Measurements from ENCODE around the gene UEVLD. TPM values are rescaled to one million over a fixed set of nuclear protein-coding genes. Genes with fewer than 3 reads are reported as not detected.

Gene UEVLD
- total and polyA plus RNA-seq, 7 donors, result 9.4 to 38.6 (median 14.1) TPM

DNA sequence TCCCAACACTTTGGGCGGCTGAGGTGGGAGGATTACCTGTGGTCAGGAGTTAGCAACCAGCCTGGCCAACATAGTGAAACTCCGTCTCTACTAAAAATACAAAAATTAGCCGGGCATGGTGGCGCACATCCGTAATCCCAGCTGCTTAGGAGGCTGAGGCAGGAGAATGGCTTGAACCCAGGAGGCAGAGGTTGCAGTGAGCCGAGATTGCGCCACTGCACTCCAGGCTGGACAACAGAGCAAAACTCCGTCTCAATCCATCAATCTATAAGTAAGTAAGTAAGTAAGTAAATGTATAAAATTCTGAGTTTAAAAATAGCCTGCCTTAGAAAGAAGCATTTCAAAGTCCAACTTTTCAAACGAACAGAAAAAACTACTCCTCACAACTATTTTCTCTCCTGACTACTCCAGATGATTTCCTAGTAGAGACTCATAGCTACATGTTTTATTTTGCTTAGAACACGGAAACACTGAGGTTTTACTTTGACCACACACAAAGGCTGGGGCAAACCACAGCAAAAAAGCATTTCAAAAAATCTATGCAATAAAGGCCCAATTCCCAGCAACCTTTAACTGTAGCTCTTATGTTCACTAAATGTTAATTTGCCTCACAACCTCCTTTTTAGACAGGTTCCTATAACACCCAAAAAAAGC lies 29.3 kb upstream of the UEVLD start:
- ATAC-seq (no peak), DNase-seq (no peak)
- Histone ChIP-seq H3K4me1 (peaks cover 14% of the 10 kb centered on the region), H3K36me3 (ENCODE audit: insufficient read depth in 1 of 2, low read depth in 1 of 2) (peaks cover 4 to 31% of the 10 kb centered on the region in 2 donors), H3K27me3 (ENCODE audit: insufficient read depth in 3 of 3, low read length in 2 of 3) (no peaks in the 10 kb centered on the region), H3K27ac (peak overlapping the region; percentile 12), H3K9me3 (no peaks in the 10 kb centered on the region), H3K4me3 (no peak overlapping the region)
- intact Hi-C loops (cut with DNase I), result no loop called here
- WGBS, 3 donors, result 74 to 84% (median 84%) methylated on average over 10 of the region's 10 CpGs
- TF ChIP-seq, protein P1, sequence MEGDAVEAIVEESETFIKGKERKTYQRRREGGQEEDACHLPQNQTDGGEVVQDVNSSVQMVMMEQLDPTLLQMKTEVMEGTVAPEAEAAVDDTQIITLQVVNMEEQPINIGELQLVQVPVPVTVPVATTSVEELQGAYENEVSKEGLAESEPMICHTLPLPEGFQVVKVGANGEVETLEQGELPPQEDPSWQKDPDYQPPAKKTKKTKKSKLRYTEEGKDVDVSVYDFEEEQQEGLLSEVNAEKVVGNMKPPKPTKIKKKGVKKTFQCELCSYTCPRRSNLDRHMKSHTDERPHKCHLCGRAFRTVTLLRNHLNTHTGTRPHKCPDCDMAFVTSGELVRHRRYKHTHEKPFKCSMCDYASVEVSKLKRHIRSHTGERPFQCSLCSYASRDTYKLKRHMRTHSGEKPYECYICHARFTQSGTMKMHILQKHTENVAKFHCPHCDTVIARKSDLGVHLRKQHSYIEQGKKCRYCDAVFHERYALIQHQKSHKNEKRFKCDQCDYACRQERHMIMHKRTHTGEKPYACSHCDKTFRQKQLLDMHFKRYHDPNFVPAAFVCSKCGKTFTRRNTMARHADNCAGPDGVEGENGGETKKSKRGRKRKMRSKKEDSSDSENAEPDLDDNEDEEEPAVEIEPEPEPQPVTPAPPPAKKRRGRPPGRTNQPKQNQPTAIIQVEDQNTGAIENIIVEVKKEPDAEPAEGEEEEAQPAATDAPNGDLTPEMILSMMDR (IDR thresholded peaks at IDR 0.05), result no peak

DNA sequence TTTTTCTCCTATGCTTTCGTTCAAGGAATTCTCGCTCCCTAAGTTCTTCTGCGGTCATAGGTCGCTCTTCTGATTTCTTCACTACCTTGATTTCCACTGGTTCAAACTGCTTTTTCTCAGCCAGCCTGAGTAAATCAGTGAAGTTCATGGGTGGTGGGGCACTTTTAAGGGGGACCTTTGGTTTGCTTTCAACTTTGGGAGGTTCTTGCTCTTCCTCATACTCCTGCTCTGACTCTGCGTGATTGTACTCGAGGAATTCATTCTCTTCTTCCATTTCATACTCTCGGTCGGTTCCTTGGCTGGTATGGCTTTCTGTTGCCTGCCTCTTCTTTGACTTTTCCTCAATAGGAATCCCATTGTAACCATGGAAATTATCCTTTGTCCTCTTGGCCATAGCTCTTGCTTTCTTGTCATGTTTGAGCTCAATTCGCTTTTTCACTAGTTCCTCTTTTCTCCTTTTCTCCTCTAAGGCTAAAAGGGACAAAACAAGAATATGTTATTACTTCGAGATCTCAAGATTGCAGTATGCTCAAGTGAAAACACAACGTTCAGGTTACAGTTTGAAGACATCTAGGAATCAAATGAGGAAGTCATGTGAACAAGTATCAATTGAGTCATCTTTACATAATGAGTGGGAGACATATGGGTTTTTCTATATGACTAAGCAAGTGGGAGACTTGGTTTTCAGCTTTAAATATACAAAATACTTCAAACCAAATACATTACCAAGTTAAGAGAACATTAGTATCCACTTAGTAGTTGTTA lies 27.3 kb upstream of the UEVLD start:
- H3K27me3 ChIP-seq (ENCODE audit: insufficient read depth in 3 of 3, low read length in 2 of 3), result no peaks in the 10 kb centered on the region
- 93 to 95% (median 93%) methylated on average over 11 of the region's 11 CpGs for WGBS, 3 donors
- DNase-seq, result no peak
- no peak overlapping the region for H3K4me3 ChIP-seq
- TF ChIP-seq, protein P1 (IDR thresholded peaks at IDR 0.05), result no peak
- H3K27ac ChIP-seq, result no peak overlapping the region
- ATAC-seq, result no peak
- H3K36me3 ChIP-seq (ENCODE audit: insufficient read depth in 1 of 2, low read depth in 1 of 2), result peaks cover 8 to 49% of the 10 kb centered on the region in 2 donors
- intact Hi-C loops (cut with DNase I), result no loop called here
- no peaks in the 10 kb centered on the region for H3K9me3 ChIP-seq
- H3K4me1 ChIP-seq, result peaks cover 14% of the 10 kb centered on the region

DNA sequence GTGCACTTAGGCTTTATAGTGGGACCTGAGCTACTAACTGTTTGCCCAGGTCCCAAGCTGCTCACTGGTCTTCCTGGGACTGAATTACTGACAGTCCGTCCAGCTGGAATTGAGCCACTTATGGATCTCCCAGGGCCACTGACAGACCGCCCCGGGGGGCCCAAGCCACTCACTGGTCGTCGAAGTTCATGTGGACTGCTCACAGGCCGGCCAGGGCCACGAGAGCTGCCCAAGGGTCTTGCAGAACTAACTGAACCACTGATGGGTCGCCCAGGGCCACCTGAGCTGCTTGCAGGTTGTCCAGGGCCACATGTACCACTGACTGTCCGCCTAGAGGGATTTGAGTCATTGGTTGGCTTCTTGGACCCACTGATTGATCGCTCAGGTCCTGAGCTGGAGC lies 26.1 kb upstream of the UEVLD start:
- H3K4me1 ChIP-seq, result peaks cover 14% of the 10 kb centered on the region
- TF ChIP-seq, protein P1 (IDR thresholded peaks at IDR 0.05), result no peak
- H3K27ac ChIP-seq, result no peak overlapping the region
- no peak for DNase-seq
- H3K36me3 ChIP-seq (ENCODE audit: insufficient read depth in 1 of 2, low read depth in 1 of 2), result peaks cover 8 to 60% of the 10 kb centered on the region in 2 donors
- no peak for ATAC-seq
- WGBS, 3 donors, result 87 to 92% (median 92%) methylated on average over 10 of the region's 10 CpGs
- no peak overlapping the region for H3K4me3 ChIP-seq
- no peaks in the 10 kb centered on the region for H3K27me3 ChIP-seq (ENCODE audit: insufficient read depth in 3 of 3, low read length in 2 of 3)
- intact Hi-C loops (cut with DNase I), result no loop called here
- H3K9me3 ChIP-seq, result no peaks in the 10 kb centered on the region

DNA sequence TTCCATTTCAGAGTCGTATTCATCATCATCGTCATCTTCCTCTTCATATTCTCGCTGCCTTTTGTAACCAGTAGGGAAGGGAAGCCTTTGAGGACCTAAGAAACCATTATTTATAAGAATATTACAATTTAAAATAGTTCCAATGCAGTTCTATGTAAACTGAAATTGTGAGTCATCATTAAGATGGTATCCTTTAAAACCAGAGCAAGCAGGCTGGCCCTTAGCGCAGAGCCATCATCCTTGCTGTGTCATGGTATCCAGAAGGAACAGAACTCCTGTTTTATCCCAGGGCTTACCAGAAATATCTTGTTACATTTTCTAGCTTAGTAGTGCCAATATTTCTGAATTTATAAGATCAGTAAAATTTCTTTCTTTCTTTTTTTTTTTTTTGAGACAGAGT lies 23.9 kb upstream of the UEVLD start:
- H3K27me3 ChIP-seq (ENCODE audit: insufficient read depth in 3 of 3, low read length in 2 of 3), result no peaks in the 10 kb centered on the region
- no peaks in the 10 kb centered on the region for H3K9me3 ChIP-seq
- TF ChIP-seq, protein P1 (IDR thresholded peaks at IDR 0.05), result no peak
- no peaks in the 10 kb centered on the region for H3K4me1 ChIP-seq
- DNase-seq (no peak), ATAC-seq (no peak)
- 82 to 94% (median 87%) methylated on average over 4 of the region's 4 CpGs for WGBS, 3 donors
- no peak overlapping the region for H3K27ac ChIP-seq
- peaks cover 13 to 83% of the 10 kb centered on the region in 2 donors for H3K36me3 ChIP-seq (ENCODE audit: insufficient read depth in 1 of 2, low read depth in 1 of 2)
- no peak overlapping the region for H3K4me3 ChIP-seq
- intact Hi-C loops (cut with DNase I), result no loop called here

Data from psoas muscle (tissue), 8 donors.